Tibial nerve (tissue), 4 donors: ENCODE results near the gene ZP2.

Source experiments
- EP300 ChIP-seq, 2 donors: sonication (generic); formaldehyde crosslinking; IDR thresholded peaks; one replicate each; pipeline ENCODE4 v1.6.1; 2017; ENCODE audit warnings: antibody characterized with exemption in 2 of 2, mild to moderate bottlenecking in 1 of 2
- POLR2A ChIP-seq, 2 donors: fragments of 450-650 bp; IDR thresholded peaks; one replicate each; pipeline ENCODE4 v1.6.1; 2017; ENCODE audit warnings: antibody characterized with exemption in 2 of 2, mild to moderate bottlenecking in 2 of 2, moderate library complexity in 2 of 2
- TF ChIP-seq, protein P1 (sequence below), 5 experiments: fragments of 200-600 bp in 3 of 5; fragments of 450-650 bp in 2 of 5; sonication (generic) in 3 of 5; IDR thresholded peaks; one replicate each; pipeline ENCODE4 v1.5.1; 2016 to 2019; ENCODE audit warnings: antibody characterized with exemption in 5 of 5, mild to moderate bottlenecking in 3 of 5, moderate library complexity in 2 of 5

DNA sequence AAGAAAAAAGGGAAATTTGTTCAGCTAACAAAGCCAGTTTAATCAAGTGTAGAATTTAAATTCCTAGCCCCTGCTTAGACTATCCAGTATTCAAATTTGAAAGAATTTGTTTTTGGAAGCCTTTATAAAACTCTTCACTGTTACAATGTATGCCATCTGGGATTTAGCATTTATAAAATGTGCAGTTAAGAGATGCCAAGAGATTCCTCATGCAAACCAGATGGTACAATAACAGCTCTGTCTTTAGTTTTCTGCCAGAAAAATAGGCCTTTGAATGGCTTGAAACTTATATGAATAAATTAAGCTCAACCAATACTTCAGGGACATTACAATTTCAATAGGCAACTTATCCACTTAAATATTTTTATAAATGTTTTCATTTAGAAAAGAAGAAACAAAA, 15.4 kb upstream of the ZP2 start:
- TF ChIP-seq EP300 (IDR thresholded peaks at IDR 0.05) (no peak), POLR2A (IDR thresholded peaks at IDR 0.05) (no peak)
- TF ChIP-seq, protein P1, sequence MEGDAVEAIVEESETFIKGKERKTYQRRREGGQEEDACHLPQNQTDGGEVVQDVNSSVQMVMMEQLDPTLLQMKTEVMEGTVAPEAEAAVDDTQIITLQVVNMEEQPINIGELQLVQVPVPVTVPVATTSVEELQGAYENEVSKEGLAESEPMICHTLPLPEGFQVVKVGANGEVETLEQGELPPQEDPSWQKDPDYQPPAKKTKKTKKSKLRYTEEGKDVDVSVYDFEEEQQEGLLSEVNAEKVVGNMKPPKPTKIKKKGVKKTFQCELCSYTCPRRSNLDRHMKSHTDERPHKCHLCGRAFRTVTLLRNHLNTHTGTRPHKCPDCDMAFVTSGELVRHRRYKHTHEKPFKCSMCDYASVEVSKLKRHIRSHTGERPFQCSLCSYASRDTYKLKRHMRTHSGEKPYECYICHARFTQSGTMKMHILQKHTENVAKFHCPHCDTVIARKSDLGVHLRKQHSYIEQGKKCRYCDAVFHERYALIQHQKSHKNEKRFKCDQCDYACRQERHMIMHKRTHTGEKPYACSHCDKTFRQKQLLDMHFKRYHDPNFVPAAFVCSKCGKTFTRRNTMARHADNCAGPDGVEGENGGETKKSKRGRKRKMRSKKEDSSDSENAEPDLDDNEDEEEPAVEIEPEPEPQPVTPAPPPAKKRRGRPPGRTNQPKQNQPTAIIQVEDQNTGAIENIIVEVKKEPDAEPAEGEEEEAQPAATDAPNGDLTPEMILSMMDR (IDR thresholded peaks at IDR 0.05) = no peak
